Measurements from ENCODE around the gene RAI2.

RAI2 gene

DNA sequence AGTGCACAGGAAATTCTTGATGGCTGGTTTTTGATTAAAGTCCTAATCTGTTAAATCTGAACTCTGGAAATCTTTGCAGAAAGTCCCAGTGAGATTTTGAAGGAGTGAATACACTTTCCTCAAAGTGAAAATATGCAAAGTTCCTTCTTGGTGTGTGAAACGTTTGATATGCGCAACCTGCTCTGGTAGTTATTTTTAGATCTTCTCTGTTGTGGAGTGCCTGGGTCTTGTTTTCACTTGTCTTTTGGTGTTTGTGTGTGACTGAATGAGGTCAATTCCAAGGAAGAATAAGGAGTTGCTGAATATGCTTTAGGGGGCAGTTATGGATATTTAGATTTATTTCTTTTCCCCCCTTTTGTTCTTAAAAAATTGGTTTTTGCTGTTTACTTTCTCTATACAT, 82.1 kb downstream of the RAI2 start:
- no peak for DNase-seq

DNA sequence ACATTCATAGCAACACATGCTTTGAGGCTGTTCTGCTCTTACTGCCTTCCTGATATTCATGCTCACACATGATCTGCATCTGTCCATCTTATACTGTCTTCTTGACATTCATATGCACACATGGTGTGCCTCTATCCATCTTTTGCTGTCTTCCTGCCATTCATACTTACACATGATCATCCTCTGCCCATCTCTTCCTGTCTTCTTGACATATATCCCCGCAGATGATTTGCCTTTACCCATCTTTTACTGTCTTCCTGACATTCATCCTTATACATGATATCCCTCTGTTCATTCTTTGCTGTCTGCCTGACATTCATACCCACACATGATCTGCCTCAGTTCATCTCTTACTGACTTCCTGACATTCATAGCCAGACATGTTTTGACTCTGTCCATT, 87.0 kb downstream of the RAI2 start:
- no peak for DNase-seq

DNA sequence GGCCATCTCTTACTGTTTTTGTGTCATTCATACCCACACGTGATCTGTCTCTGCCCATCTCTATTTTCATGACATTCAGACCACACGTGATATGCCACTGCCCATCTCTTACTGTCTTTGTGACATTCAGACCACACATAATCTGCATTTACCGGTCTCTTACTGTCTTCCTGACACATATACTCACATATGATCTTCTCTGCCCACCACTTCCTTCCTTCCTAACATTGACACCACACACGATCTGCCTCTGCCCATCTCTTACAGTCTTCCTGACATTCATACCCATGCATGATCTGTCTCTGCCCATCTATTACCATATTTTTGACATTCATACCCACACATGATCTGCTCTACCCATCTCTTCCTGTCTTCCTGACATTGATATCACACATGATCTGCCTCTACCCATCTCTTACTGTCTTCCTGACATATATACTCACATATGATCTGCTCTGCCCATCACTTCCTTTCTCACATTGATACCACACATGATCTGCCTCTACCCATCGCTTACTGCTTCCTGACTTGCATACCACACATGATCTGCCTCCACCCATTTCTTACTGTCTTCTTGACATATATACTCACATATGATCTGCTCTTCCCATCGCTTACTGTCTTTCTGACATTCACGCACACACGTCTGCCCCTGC, 87.7 kb downstream of the RAI2 start:
- no peak for DNase-seq

DNA sequence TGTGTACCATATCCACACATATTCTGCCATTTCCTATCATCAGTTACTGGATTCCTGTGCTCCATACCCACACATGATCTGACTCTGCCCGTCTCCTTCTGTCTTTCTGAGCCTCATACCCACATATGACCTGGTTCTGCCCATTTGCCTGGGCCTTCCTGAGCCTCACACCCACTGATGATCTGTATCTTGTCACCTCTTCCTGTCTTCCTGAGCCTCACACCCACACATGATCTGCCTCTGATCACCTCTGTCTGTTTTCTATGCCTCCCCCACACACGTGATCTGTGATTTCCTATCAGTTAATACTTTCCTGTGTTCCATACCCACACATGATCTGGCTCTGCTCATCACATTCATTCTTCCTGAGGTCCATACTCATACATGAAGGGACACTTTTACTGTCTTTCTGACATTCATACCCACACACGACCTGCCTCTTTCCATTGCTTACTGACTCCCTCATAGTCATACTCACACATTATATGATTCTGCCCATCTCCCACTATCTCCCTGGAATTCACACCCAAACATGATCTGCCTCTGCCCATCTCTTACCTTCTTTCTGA, 91.3 kb downstream of the RAI2 start:
- no peak for DNase-seq

DNA sequence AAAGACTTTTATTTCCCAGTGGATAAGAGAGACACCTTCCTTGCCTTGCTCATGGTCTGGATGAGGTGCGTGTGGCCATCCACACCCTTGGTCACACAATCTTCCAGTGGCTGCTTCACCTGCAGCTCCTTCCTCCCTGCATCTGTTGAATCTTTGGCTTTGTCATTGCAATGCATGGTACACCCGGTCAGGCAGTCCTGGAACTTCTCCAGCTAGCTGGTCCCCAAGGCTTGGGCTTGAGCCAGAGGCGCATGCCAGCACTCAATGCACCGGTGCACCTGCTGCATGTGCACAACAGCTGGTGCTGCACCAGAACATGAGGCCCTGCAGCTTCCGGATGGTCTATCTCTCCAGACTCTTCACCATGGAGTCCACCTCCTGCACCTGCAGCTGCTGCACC, 92.1 kb downstream of the RAI2 start:
- no peak for DNase-seq

DNA sequence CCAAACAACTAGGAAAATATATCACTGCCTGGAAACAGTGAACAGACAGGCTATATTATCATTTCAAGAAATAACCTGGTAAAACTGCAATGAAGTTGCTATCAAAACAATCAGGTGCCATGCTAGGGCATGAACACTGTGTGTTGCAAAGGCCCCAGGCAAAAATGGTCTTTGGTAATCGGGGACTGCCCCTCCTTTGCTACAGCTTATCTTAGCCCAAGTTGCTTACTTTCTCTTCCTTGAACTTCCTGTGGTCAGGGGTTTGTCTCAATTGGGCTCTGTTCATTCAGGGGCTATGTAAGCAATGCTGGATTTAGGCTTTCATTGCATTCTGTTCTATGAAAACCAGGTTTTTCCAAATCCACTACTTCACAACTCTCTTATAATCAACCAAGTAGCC, 93.4 kb downstream of the RAI2 start:
- DNase-seq: no peak

DNA sequence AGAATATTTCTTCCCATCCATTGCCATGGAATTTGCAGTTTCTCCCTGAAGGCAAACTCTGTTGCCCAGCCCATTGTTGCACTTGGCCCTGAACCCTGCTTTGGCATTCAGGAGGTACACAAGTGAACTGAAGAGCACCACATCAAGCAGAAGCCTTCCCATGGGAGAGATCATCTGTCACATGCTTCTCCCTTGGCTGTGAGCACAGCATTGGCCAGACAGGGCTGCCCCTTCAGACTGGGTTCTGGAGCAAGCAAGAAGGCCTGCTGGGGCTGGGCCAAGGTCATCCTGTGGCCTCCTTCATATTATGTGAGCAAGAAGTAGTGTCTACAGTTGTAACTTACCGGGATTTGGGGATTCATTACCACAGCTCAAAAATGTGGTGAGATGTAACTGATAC, 101.1 kb downstream of the RAI2 start:
- no peak for DNase-seq

DNA sequence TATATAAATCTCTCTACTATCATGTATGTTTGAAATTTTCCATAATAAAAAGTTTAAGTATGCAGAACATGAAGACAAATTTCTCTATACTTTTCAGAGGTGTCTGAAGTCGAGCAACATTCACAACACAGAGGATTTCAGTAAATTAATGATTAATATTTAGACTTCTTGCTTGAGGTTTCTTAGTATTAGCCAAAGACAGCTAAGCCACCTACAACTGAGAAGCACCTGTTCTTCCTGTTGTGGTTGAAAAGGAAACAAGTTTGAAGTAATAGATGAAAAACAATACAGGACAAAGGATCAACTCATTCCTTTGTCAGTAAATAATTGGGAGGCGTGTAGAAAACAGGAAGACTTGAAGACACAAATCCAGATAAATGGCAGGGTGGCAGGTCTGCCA, 102.7 kb downstream of the RAI2 start:
- DNase-seq: no peak

DNA sequence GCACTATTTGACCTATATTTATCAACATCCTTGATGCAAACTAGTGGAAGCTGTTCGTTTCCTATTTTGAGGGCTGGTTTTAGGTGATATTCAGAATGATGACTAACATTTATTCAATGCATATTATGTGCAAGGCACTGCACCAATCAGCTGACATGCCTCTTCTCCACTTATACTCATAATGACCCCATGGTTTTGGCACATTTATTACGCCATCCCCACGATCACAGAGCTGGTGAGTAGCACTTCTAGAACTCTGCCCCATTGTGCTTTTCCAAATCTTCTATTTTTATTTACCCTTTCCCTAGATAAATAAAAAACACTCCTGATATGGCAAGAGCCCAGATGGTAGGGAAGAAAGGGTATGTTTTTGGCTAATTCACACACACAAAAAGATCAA, 110.7 kb downstream of the RAI2 start:
- DNase-seq: no peak

All from activated CD4-positive, alpha-beta T cell treated with anti-CD3 and anti-CD28 coated beads for 1 hour (primary cell).